Ascending aorta (tissue), 2 donors: Measurements from ENCODE around the gene DCST2. TPM values are rescaled to one million over a fixed set of nuclear protein-coding genes. Genes with fewer than 3 reads are reported as not detected.

ENCODE experiments used
- DNase-seq, 2 donors: peaks; one replicate each; pipeline ENCODE4 v3.0.0-alpha.2; 2019; ENCODE audit warnings: low spot score in 2 of 2
- H3K27ac ChIP-seq, 2 donors: fragments of 200-600 bp; sonication (generic); one replicate each; pipeline ENCODE4 v1.5.1; 2016 to 2017; ENCODE audit warnings: mild to moderate bottlenecking in 1 of 2
- H3K27me3 ChIP-seq: fragments of 200-600 bp; sonication (generic); one replicate; pipeline ENCODE4 v1.5.1; 2017
- H3K36me3 ChIP-seq, 2 donors: fragments of 200-600 bp; sonication (generic); one replicate each; pipeline ENCODE4 v1.5.1; 2016
- H3K4me1 ChIP-seq, 2 donors: fragments of 200-600 bp; sonication (generic); one replicate each; pipeline ENCODE4 v1.5.1; 2016 to 2017; ENCODE audit warnings: mild to moderate bottlenecking in 1 of 2
- H3K4me3 ChIP-seq, 2 donors: fragments of 200-600 bp; sonication (generic); one replicate each; pipeline ENCODE4 v1.5.1; 2016 to 2017; ENCODE audit warnings: mild to moderate bottlenecking in 1 of 2
- H3K9me3 ChIP-seq, 2 donors: fragments of 200-600 bp; sonication (generic); one replicate each; pipeline ENCODE4 v1.5.1; 2016
- CTCF ChIP-seq, 3 experiments: fragments of 200-600 bp in 2 of 3; fragments of 450-650 bp in 1 of 3; sonication (generic) in 2 of 3; IDR thresholded peaks; one replicate each; pipeline ENCODE4 v1.5.1; 2016 to 2019; ENCODE audit warnings: antibody characterized with exemption in 3 of 3, mild to moderate bottlenecking in 1 of 3, moderate library complexity in 1 of 3
- intact Hi-C: fragments of 100-400 bp; cut with DNase I; formaldehyde crosslinking; loops from one replicate; pipeline ENCODE4 v1.15.1; 2023
- total RNA-seq: library from RNA; depleted of rRNA; stranded (reverse); fragments of >200 nt; gene quantifications from one replicate; pipeline ENCODE4 v1.1.0, GENCODE V29; 2016

DCST2 gene
- total RNA-seq, 1 donor from 2014 or later = 0.64 TPM

GRCh38 chr1:155037851-155038441 lies 4.4 kb upstream of the DCST2 start:
- no peak overlapping the region for H3K27ac ChIP-seq
- TF ChIP-seq CTCF (IDR thresholded peaks at IDR 0.05) = no peak
- DNase-seq = no peak
- intact Hi-C loops = no loop called here
- H3K4me3 ChIP-seq = no peak overlapping the region
- H3K36me3 ChIP-seq = no peaks in the 10 kb centered on the region
- H3K27me3 ChIP-seq = no peaks in the 10 kb centered on the region
- no peaks in the 10 kb centered on the region for H3K4me1 ChIP-seq
- no peaks in the 10 kb centered on the region for H3K9me3 ChIP-seq

DNA sequence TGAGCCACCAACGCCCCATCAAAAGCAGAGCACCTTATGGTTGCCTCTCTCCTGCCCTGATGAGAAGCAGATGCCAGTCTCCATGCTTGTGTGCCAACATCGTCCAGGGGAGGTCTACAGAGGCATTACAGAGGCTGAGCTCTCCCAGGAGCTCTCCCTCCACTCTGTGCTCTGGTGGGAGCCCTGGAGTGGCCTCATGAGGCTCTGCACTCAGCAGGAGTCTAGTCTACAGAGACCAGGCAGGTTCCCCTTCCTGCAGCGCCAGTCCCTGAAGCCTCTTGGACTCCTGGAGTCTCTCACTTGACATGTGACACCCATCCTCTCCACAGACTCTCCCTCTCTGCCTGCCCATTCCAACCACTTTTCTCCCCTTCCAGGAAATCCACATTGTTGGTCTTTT lies 3.5 kb upstream of the DCST2 start:
- Histone ChIP-seq H3K27ac (no peak overlapping the region), H3K36me3 (no peaks in the 10 kb centered on the region), H3K27me3 (no peaks in the 10 kb centered on the region), H3K4me1 (no peaks in the 10 kb centered on the region), H3K4me3 (no peak overlapping the region), H3K9me3 (no peaks in the 10 kb centered on the region)
- intact Hi-C loops = no loop called here
- DNase-seq = no peak
- TF ChIP-seq CTCF (IDR thresholded peaks at IDR 0.05) = no peak

DNA sequence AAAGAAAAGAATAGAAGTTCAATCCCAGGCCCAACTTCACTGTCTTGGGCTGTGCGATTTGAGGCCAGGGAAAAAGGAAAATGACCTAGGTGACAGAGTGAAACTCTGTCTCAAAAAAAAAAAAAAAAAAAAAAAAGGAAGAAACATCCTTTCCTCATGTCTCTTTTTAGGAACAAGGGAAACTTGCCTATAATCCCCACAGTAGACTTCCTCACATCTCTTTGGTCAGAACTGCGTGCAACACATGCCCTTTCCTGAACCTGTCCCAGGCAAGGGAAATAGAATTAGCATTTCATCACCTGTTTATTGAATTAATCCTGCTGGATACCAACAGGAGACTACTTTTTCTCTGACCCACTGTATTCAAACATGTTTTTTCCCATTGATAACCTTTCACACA lies 2.4 kb upstream of the DCST2 start:
- no peaks in the 10 kb centered on the region for H3K27me3 ChIP-seq
- intact Hi-C loops = no loop called here
- no peaks in the 10 kb centered on the region for H3K9me3 ChIP-seq
- H3K4me1 ChIP-seq = no peaks in the 10 kb centered on the region
- TF ChIP-seq CTCF (IDR thresholded peaks at IDR 0.05) = no peak
- no peak overlapping the region for H3K4me3 ChIP-seq
- H3K27ac ChIP-seq = no peak overlapping the region
- no peak for DNase-seq
- no peaks in the 10 kb centered on the region for H3K36me3 ChIP-seq

DNA sequence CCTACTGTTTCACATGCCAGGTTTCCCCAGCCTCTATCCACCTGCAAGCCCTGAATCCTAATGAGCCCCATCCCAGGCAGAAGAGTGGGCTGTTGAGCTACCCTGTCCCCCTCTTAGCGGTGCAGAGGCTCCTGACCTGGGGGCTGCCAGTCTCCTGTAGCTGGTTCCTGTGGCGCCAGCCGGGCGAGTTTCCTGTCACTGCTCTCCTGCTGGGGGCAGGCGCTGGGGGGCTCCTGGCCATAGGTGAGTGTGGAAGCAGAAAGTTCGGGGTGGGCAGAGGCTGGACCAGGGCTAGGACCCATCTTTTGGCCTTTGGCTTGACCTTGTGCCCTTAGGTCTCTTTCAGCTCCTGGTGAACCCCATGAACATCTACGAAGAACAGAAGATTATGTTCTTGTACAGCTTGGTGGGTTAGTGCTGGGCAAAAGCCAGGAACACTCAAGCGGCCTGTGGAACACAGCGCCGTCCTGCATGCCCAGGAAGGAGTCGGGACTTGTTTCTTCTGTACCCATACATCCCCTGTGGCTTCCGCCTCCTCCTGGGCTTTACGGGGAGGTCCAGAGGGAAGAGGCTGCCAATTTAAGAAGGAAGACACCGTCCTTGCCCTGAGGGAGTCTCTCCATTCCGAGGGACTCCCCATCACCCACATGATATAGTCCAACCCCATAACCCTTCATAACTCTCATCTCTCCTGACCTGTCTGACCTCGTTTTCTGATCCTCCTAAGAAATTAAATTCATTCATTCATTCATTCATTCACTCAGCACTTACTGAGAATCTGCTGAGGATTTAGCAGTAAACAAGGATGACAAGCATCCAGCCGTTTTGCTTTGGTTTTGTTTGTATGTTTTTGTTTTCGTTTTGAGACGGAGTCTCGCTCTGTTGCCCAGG lies 982 bp upstream of the DCST2 start:
- no peak for TF ChIP-seq CTCF (IDR thresholded peaks at IDR 0.05)
- Histone ChIP-seq H3K4me3 (no peak overlapping the region), H3K27me3 (no peaks in the 10 kb centered on the region), H3K36me3 (no peaks in the 10 kb centered on the region), H3K27ac (no peak overlapping the region), H3K4me1 (no peaks in the 10 kb centered on the region), H3K9me3 (no peaks in the 10 kb centered on the region)
- no peak for DNase-seq
- intact Hi-C loops = no loop called here

GRCh38 chr1:155032886-155033285 lies 695 bp downstream of the DCST2 start:
- intact Hi-C loops = no loop called here
- H3K9me3 ChIP-seq = no peaks in the 10 kb centered on the region
- H3K4me3 ChIP-seq = no peak overlapping the region
- no peak overlapping the region for H3K27ac ChIP-seq
- no peak for TF ChIP-seq CTCF (IDR thresholded peaks at IDR 0.05)
- H3K4me1 ChIP-seq = no peaks in the 10 kb centered on the region
- no peaks in the 10 kb centered on the region for H3K27me3 ChIP-seq
- H3K36me3 ChIP-seq = no peaks in the 10 kb centered on the region
- no peak for DNase-seq
